DMS53 (cell line): ENCODE data around the gene XXYLT1.
A peak's percentile ranks its signal among the peaks of the same experiment; 100 is the strongest.

Experiments
- DNase-seq: peaks from one replicate; lab custom pipeline; 2025; lab: John Stamatoyannopoulos, UW

XXYLT1 gene

GRCh38 chr3:195096484-195097330 lies 174.3 kb downstream of the XXYLT1 start:
- DNase-seq = no peak

- no peak for DNase-seq
Observed at GRCh38 chr3:195096053-195096452, 174.9 kb downstream of the XXYLT1 start.

- no peak for DNase-seq
Observed at GRCh38 chr3:195095704-195096036, 175.3 kb downstream of the XXYLT1 start.

GRCh38 chr3:195095035-195095703 lies 175.8 kb downstream of the XXYLT1 start:
- peak; percentile 5 for DNase-seq

- DNase-seq = no peak
Observed at GRCh38 chr3:195094191-195094921, 176.6 kb downstream of the XXYLT1 start.

- no peak for DNase-seq
Observed at GRCh38 chr3:195093731-195094130, 177.2 kb downstream of the XXYLT1 start.

GRCh38 chr3:195087840-195088601 lies 182.9 kb downstream of the XXYLT1 start:
- peak; percentile 41 for DNase-seq

GRCh38 chr3:195087328-195087727 lies 183.6 kb downstream of the XXYLT1 start:
- DNase-seq = peak; percentile 63

- peak; percentile 63 for DNase-seq
Observed at GRCh38 chr3:195086885-195087284, 184.1 kb downstream of the XXYLT1 start.

- no peak for DNase-seq
Observed at GRCh38 chr3:195086341-195086740, 184.6 kb downstream of the XXYLT1 start.

GRCh38 chr3:195085356-195086130 lies 185.4 kb downstream of the XXYLT1 start:
- DNase-seq = no peak

- no peak for DNase-seq
Observed at GRCh38 chr3:195084746-195085145, 186.2 kb downstream of the XXYLT1 start.

- DNase-seq = no peak
Observed at GRCh38 chr3:195083659-195084058, 187.3 kb downstream of the XXYLT1 start.

- no peak for DNase-seq
Observed at GRCh38 chr3:195082811-195083210, 188.1 kb downstream of the XXYLT1 start.

- no peak for DNase-seq
Observed at GRCh38 chr3:195081242-195081963, 189.6 kb downstream of the XXYLT1 start.

GRCh38 chr3:195080571-195081151 lies 190.3 kb downstream of the XXYLT1 start:
- DNase-seq = no peak

GRCh38 chr3:195080125-195080524 lies 190.8 kb downstream of the XXYLT1 start:
- no peak for DNase-seq

- no peak for DNase-seq
Observed at GRCh38 chr3:195079636-195080035, 191.3 kb downstream of the XXYLT1 start.

GRCh38 chr3:195078891-195079440 lies 192.0 kb downstream of the XXYLT1 start:
- DNase-seq = no peak
